HG03460 (cell line): ENCODE measurements around the gene GABRD.

Experiments used
- ATAC-seq: cut with Tn5 transposase; IDR thresholded peaks from one replicate; pipeline ENCODE4 v1.9.1; 2021; ENCODE audit not compliant: unreplicated experiment

GABRD gene

GRCh38 chr1:2072891-2073290, 53.7 kb downstream of the GABRD start:
- ATAC-seq, result no peak

DNA sequence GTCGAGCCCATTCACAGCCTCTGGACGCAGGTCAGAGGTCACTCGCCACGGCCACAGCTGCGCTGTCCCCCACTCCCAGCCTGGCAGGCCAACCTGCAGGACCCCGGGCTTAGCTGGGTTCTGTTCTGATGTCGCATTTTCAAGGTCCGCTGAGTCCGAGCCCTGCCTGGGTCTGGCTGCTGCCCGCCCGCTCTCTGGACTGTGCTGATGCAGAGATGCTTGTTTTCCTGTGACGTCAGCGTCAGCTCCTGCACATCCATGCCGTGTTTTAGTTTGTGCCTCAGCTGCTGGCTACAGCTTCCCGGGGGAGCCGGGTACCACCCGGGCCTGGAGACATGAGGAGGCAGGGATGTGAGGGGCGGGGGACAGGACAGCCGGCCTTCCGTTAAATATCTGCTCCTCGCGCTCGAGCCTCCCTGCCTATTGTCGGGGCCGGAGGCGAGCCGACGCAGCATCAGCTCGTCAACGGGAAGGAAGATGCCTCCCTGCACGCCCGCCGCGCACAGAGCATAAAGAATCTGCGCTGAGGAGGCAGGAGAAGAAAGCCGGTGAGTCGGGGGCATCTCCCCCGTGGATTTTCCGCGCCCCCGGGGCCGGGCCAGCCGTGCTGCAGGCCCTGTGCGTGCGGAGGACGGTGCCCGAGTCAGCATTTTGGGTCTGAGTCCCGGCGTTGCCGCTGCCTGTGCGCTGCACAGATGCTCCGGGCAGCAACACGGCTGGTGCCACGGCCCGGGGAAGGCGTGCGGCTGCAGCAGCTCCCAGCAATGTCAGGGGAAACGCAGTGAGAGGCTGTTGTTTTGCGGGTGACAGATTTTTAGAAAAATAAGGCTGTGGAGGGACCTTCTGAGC, 54.5 kb downstream of the GABRD start:
- no peak for ATAC-seq

- ATAC-seq, result no peak
Measured at GRCh38 chr1:2074396-2074795, 55.3 kb downstream of the GABRD start.

- ATAC-seq, result no peak
Measured at GRCh38 chr1:2074944-2075740, 56.0 kb downstream of the GABRD start.

DNA sequence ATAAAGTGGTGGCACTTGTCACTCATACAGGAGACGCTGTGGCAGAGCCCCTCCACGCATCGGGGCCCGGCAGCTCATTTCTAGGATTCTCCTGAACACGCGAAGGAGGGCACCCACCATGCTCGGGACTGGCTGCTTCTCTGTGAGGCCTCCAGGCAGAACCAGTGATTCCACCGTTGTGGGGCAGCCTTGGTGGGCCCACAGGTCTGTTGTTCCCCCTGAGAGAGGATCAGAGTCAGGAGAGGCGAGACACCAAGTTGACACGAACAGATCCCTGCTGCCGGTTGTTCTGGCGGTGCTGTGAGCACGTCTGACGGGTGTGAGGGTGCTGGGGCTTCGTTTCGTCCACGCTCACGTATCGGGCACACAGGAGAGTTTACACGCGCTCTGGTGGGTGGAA, 57.7 kb downstream of the GABRD start:
- no peak for ATAC-seq

- no peak for ATAC-seq
Measured at GRCh38 chr1:2078170-2078569, 59.0 kb downstream of the GABRD start.

- no peak for ATAC-seq
Measured at GRCh38 chr1:2079396-2080085, 60.4 kb downstream of the GABRD start.

DNA sequence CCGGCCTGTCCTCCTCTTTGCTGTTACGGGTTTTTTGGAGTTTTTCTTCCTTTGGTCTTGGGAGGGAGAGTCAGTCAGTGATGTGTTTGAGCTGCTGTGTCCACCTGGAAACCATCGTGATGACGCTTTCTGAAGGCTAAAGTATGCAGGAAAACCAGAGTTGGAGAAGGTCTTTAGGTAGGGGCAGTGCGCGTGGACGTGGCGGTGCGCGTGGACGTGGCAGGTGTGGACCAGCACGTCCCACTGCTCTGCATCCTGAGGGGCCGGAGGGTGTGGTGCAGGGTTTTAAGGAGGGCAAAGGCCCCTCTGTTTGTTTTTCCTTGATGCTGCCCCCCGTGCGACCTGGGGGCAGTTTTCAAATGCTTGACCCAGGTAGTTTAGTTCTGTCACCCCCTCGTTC, 61.0 kb downstream of the GABRD start:
- no peak for ATAC-seq
